Natural killer cell (primary cell): ENCODE measurements around the gene CBFA2T3. TPM values are rescaled to one million over a fixed set of nuclear protein-coding genes. Genes with fewer than 3 reads are reported as not detected.

Experiments used
- ATAC-seq, 3 donors: fragments of 150-1000 bp in 2 of 3; fragments of 200-7000 bp in 1 of 3; cut with Tn5 transposase; 1 replicate in 1 of 3; 2 replicates in 2 of 3; pipeline ENCODE4 v1.10.0; 2021; ENCODE audit warnings: mild to moderate bottlenecking in 2 of 3, moderate library complexity in 2 of 3
- DNase-seq, 2 donors: peaks; one replicate each; pipeline versions ENCODE4 v3.0.0 to v3.0.0-alpha.2; 2013 to 2021; ENCODE audit warnings: mixed read lengths in 1 of 2
- H3K27ac ChIP-seq: one replicate; pipeline ENCODE4 v1.5.1; 2013; ENCODE audit warnings: mild to moderate bottlenecking, low read length
- H3K27me3 ChIP-seq: one replicate; pipeline ENCODE4 v1.6.1; 2013; ENCODE audit warnings: low read length; ENCODE audit not compliant: control insufficient read depth, insufficient read depth
- H3K36me3 ChIP-seq: one replicate; pipeline ENCODE4 v1.6.1; 2013; ENCODE audit warnings: low read length; ENCODE audit not compliant: control insufficient read depth, insufficient read depth
- H3K4me1 ChIP-seq: one replicate; pipeline ENCODE4 v1.6.1; 2013; ENCODE audit warnings: low read length; ENCODE audit not compliant: control insufficient read depth, insufficient read depth
- H3K4me3 ChIP-seq: one replicate; pipeline ENCODE4 v1.5.1; 2013; ENCODE audit warnings: low read length
- H3K9me3 ChIP-seq: one replicate; pipeline ENCODE4 v1.6.1; 2013; ENCODE audit warnings: low read length; ENCODE audit not compliant: control insufficient read depth, insufficient read depth
- H3K27ac Mint-ChIP-seq, 2 donors: one replicate each; pipeline ENCODE4 v1.8.0; 2022; ENCODE audit warnings: mild to moderate bottlenecking in 2 of 2, mixed read lengths in 2 of 2, moderate library complexity in 1 of 2
- H3K27me3 Mint-ChIP-seq, 2 donors: one replicate each; pipeline ENCODE4 v1.8.0; 2022; ENCODE audit warnings: low read depth in 2 of 2, mixed read lengths in 2 of 2
- H3K36me3 Mint-ChIP-seq: one replicate; pipeline ENCODE4 v1.8.0; 2022; ENCODE audit warnings: mixed read lengths
- H3K4me1 Mint-ChIP-seq, 2 donors: one replicate each; pipeline ENCODE4 v1.8.0; 2022; ENCODE audit warnings: mixed read lengths in 2 of 2
- H3K4me3 Mint-ChIP-seq: one replicate; pipeline ENCODE4 v1.8.0; 2022; ENCODE audit warnings: mild to moderate bottlenecking, moderate library complexity, mixed read lengths
- H3K9me3 Mint-ChIP-seq, 2 donors: one replicate each; pipeline ENCODE4 v1.8.0; 2022; ENCODE audit warnings: mixed read lengths in 2 of 2
- CTCF ChIP-seq: fragments of 200-600 bp; IDR thresholded peaks from one replicate; pipeline ENCODE4 v1.8.0; 2022; ENCODE audit warnings: antibody characterized with exemption
- WGBS: methylation state at CpG from one replicate; pipeline ENCODE4 v1.1.7; 2013; ENCODE audit warnings: missing lambda C conversion rate; ENCODE audit not compliant: insufficient coverage; 5-methylcytosine and 5-hydroxymethylcytosine counted together
- intact Hi-C: fragments of 100-400 bp; cut with micrococcal nuclease; formaldehyde crosslinking; loops from one replicate; pipeline ENCODE4 v1.14.2; 2022
- total RNA-seq, 4 donors: library from RNA; stranded (reverse); fragments of 120-200 nt in 1 of 4; gene quantifications; one replicate each; pipeline versions ENCODE4 v1.2.3 to v1.2.4, GENCODE V29; 2013 to 2022

The CBFA2T3 gene
- total RNA-seq, 3 donors from 2014 or later (not counting 1 experiment from before 2014, with no cell fraction given): 2.5 to 7.8 (median 4.2) TPM

GRCh38 chr16:88899901-88900661 lies 76.9 kb downstream of the CBFA2T3 start:
- WGBS: 90% methylated on average over 41 of the region's 41 CpGs
- Mint-ChIP-seq H3K36me3 (no peaks in the 10 kb centered on the region), H3K4me1 (peaks cover 0 to 4% of the 10 kb centered on the region in 2 donors), H3K27me3 (no peaks in the 10 kb centered on the region), H3K27ac (no peak overlapping the region), H3K9me3 (no peaks in the 10 kb centered on the region), H3K4me3 (no peak overlapping the region)
- no peak for TF ChIP-seq CTCF
- Histone ChIP-seq H3K27me3 (no peaks in the 10 kb centered on the region), H3K27ac (no peak overlapping the region), H3K9me3 (no peaks in the 10 kb centered on the region), H3K4me1 (no peaks in the 10 kb centered on the region), H3K36me3 (no peaks in the 10 kb centered on the region), H3K4me3 (no peak overlapping the region)
- intact Hi-C loops: no loop called here
- ATAC-seq (no peak), DNase-seq (no peak)

GRCh38 chr16:88897696-88898425 lies 79.1 kb downstream of the CBFA2T3 start:
- no peak overlapping the region for H3K4me3 ChIP-seq
- no peaks in the 10 kb centered on the region for H3K9me3 Mint-ChIP-seq
- H3K9me3 ChIP-seq: no peaks in the 10 kb centered on the region
- no peak overlapping the region for H3K27ac Mint-ChIP-seq
- H3K27me3 ChIP-seq: no peaks in the 10 kb centered on the region
- ATAC-seq (no peak), DNase-seq (no peak)
- H3K36me3 ChIP-seq: no peaks in the 10 kb centered on the region
- no peaks in the 10 kb centered on the region for H3K4me1 ChIP-seq
- H3K36me3 Mint-ChIP-seq: no peaks in the 10 kb centered on the region
- no peaks in the 10 kb centered on the region for H3K27me3 Mint-ChIP-seq
- no peak overlapping the region for H3K4me3 Mint-ChIP-seq
- H3K4me1 Mint-ChIP-seq: peaks cover 0 to 2% of the 10 kb centered on the region in 2 donors
- 91% methylated on average over 34 of the region's 34 CpGs for WGBS
- no peak for TF ChIP-seq CTCF
- H3K27ac ChIP-seq: no peak overlapping the region
- intact Hi-C loops: no loop called here

- H3K27ac Mint-ChIP-seq: no peak overlapping the region
- H3K36me3 Mint-ChIP-seq: no peaks in the 10 kb centered on the region
- Histone ChIP-seq H3K4me3 (no peak overlapping the region), H3K9me3 (no peaks in the 10 kb centered on the region), H3K36me3 (no peaks in the 10 kb centered on the region), H3K4me1 (no peaks in the 10 kb centered on the region), H3K27ac (no peak overlapping the region), H3K27me3 (no peaks in the 10 kb centered on the region)
- no peaks in the 10 kb centered on the region for H3K27me3 Mint-ChIP-seq
- H3K9me3 Mint-ChIP-seq: no peaks in the 10 kb centered on the region
- DNase-seq (no peak), ATAC-seq (no peak)
- H3K4me3 Mint-ChIP-seq: no peak overlapping the region
- H3K4me1 Mint-ChIP-seq: no peaks in the 10 kb centered on the region
- intact Hi-C loops: no loop called here
- TF ChIP-seq CTCF: no peak
- 94% methylated on average over 57 of the region's 57 CpGs for WGBS
Observed at GRCh38 chr16:88896238-88897070, 80.6 kb downstream of the CBFA2T3 start.
